K562 (cell line): ENCODE data around the gene CPEB1.
"Not testable (repeated sequence)": the region's sequence is repeated elsewhere in the genome, so short reads cannot be mapped to it uniquely, and the experiment has no call there.

Source experiments
- RNF219 ChIP-seq: fragments of 250-450 bp; sonication (Bioruptor Pico); IDR thresholded peaks from 2 replicates; pipeline ENCODE4 v1.5.0; 2022; ENCODE audit warnings: mild to moderate bottlenecking
- SIN3A ChIP-seq, 2 experiments: fragments of 150-350 bp in 1 of 2; IDR thresholded peaks; 2 replicates each; pipeline ENCODE4 v1.6.1; 2011 to 2016; ENCODE audit warnings: borderline replicate concordance in 2 of 2, low read depth in 2 of 2, low read length in 2 of 2, mild to moderate bottlenecking in 2 of 2, moderate library complexity in 2 of 2; ENCODE audit not compliant: control insufficient read depth in 1 of 2
- SPI1 ChIP-seq: IDR thresholded peaks from 2 replicates; pipeline ENCODE4 v1.6.1; 2011; ENCODE audit warnings: low read depth, low read length, control low read depth, borderline replicate concordance
- TCF3 ChIP-seq: sonication (generic); formaldehyde crosslinking; IDR thresholded peaks from 2 replicates; pipeline ENCODE4 v1.4.0; 2020; ENCODE audit warnings: mild to moderate bottlenecking, missing genetic modification reagents
- ZNF24 ChIP-seq: fragments of 450-650 bp; IDR thresholded peaks from 2 replicates; pipeline ENCODE4 v1.6.1; 2016

- not testable (repeated sequence) for TF ChIP-seq TCF3 (CRISPR knock-in tag); SIN3A (IDR thresholded peaks at IDR 0.05; ENCODE audit: borderline replicate concordance in 2 of 2, control insufficient read depth in 1 of 2, low read depth in 2 of 2, low read length in 2 of 2); SPI1; ZNF24; RNF219 (CRISPR knock-in tag)
Observed at GRCh38 chr15:82507693-82508092, 139.5 kb downstream of the CPEB1 start.
